Nephron (organoid): ENCODE data around the gene CCDC82.

Experiments
- H3K27ac Mint-ChIP-seq, 3 experiments: 2 replicates each; pipeline ENCODE4 v1.8.0; 2020; ENCODE audit warnings: mixed read lengths in 3 of 3, mild to moderate bottlenecking in 2 of 3, moderate library complexity in 1 of 3
- H3K27me3 Mint-ChIP-seq: 2 replicates; pipeline ENCODE4 v1.8.0; 2021; ENCODE audit warnings: low read depth, mild to moderate bottlenecking, moderate library complexity, mixed read lengths
- H3K36me3 Mint-ChIP-seq: 2 replicates; pipeline ENCODE4 v1.8.0; 2020; ENCODE audit warnings: low read depth, mixed read lengths
- H3K4me1 Mint-ChIP-seq: 2 replicates; pipeline ENCODE4 v1.8.0; 2020; ENCODE audit warnings: mixed read lengths
- H3K4me3 Mint-ChIP-seq, 3 experiments: 2 replicates each; pipeline ENCODE4 v1.8.0; 2020; ENCODE audit warnings: mild to moderate bottlenecking in 3 of 3, mixed read lengths in 3 of 3, moderate library complexity in 2 of 3
- H3K9me3 Mint-ChIP-seq: 2 replicates; pipeline ENCODE4 v1.8.0; 2020; ENCODE audit warnings: mixed read lengths
- CTCF ChIP-seq, 3 experiments: fragments of 200-600 bp; sonication (generic); IDR thresholded peaks; one replicate each; pipeline ENCODE4 v1.5.0; 2021; ENCODE audit warnings: antibody characterized with exemption in 3 of 3; ENCODE audit not compliant: unreplicated experiment in 3 of 3

CCDC82 gene

GRCh38 chr11:96317985-96318384 is 71.7 kb downstream of the CCDC82 start:
- Mint-ChIP-seq H3K36me3 (peaks cover 14% of the 10 kb centered on the region), H3K9me3 (no peaks in the 10 kb centered on the region), H3K4me3 (no peak overlapping the region), H3K27ac (peak overlapping the region in 2 of 3 experiments; percentile 51 to 55), H3K4me1 (peaks cover 80% of the 10 kb centered on the region), H3K27me3 (no peaks in the 10 kb centered on the region)
- no peak for TF ChIP-seq CTCF (IDR thresholded peaks at IDR 0.05; ENCODE audit: unreplicated experiment in 3 of 3)

GRCh38 chr11:96317571-96317970 is 72.1 kb downstream of the CCDC82 start:
- peak overlapping the region; percentile 32 to 55 (median 51) for H3K27ac Mint-ChIP-seq
- H3K9me3 Mint-ChIP-seq = no peaks in the 10 kb centered on the region
- H3K4me1 Mint-ChIP-seq = peaks cover 83% of the 10 kb centered on the region
- TF ChIP-seq CTCF (IDR thresholded peaks at IDR 0.05; ENCODE audit: unreplicated experiment in 3 of 3) = no peak
- peaks cover 14% of the 10 kb centered on the region for H3K36me3 Mint-ChIP-seq
- no peak overlapping the region for H3K4me3 Mint-ChIP-seq
- no peaks in the 10 kb centered on the region for H3K27me3 Mint-ChIP-seq

GRCh38 chr11:96316869-96317268 is 72.8 kb downstream of the CCDC82 start:
- no peak overlapping the region for H3K4me3 Mint-ChIP-seq
- no peaks in the 10 kb centered on the region for H3K27me3 Mint-ChIP-seq
- peaks cover 83% of the 10 kb centered on the region for H3K4me1 Mint-ChIP-seq
- peaks cover 9% of the 10 kb centered on the region for H3K36me3 Mint-ChIP-seq
- no peak for TF ChIP-seq CTCF (IDR thresholded peaks at IDR 0.05; ENCODE audit: unreplicated experiment in 3 of 3)
- H3K9me3 Mint-ChIP-seq = no peaks in the 10 kb centered on the region
- peak overlapping the region in 2 of 3 experiments; percentile 51 to 55 for H3K27ac Mint-ChIP-seq

GRCh38 chr11:96315476-96315875 is 74.2 kb downstream of the CCDC82 start:
- Mint-ChIP-seq H3K27me3 (no peaks in the 10 kb centered on the region), H3K27ac (peak overlapping the region in 1 of 3 experiments; percentile 70), H3K9me3 (no peaks in the 10 kb centered on the region), H3K4me3 (no peak overlapping the region), H3K36me3 (peaks cover 9% of the 10 kb centered on the region), H3K4me1 (peaks cover 83% of the 10 kb centered on the region)
- TF ChIP-seq CTCF (IDR thresholded peaks at IDR 0.05; ENCODE audit: unreplicated experiment in 3 of 3) = no peak

GRCh38 chr11:96314326-96315020 is 75.2 kb downstream of the CCDC82 start:
- H3K4me3 Mint-ChIP-seq = no peak overlapping the region
- peaks cover 9% of the 10 kb centered on the region for H3K36me3 Mint-ChIP-seq
- H3K27me3 Mint-ChIP-seq = no peaks in the 10 kb centered on the region
- H3K9me3 Mint-ChIP-seq = no peaks in the 10 kb centered on the region
- peaks cover 76% of the 10 kb centered on the region for H3K4me1 Mint-ChIP-seq
- peak overlapping the region; percentile 79 to 89 (median 79) for H3K27ac Mint-ChIP-seq
- no peak for TF ChIP-seq CTCF (IDR thresholded peaks at IDR 0.05; ENCODE audit: unreplicated experiment in 3 of 3)

GRCh38 chr11:96313163-96313562 is 76.5 kb downstream of the CCDC82 start:
- Mint-ChIP-seq H3K9me3 (no peaks in the 10 kb centered on the region), H3K36me3 (peaks cover 9% of the 10 kb centered on the region), H3K27me3 (no peaks in the 10 kb centered on the region), H3K4me3 (no peak overlapping the region), H3K27ac (peak overlapping the region in 2 of 3 experiments; percentile 48 to 79), H3K4me1 (peaks cover 80% of the 10 kb centered on the region)
- no peak for TF ChIP-seq CTCF (IDR thresholded peaks at IDR 0.05; ENCODE audit: unreplicated experiment in 3 of 3)
